HepG2 (cell line): ENCODE measurements around the gene NEDD8. TPM values are rescaled to one million over a fixed set of nuclear protein-coding genes. Genes with fewer than 3 reads are reported as not detected.

ENCODE experiments used
- ATF1 ChIP-seq: IDR thresholded peaks from 2 replicates; pipeline ENCODE4 v1.6.1; 2016; ENCODE audit warnings: mild to moderate bottlenecking, control low read depth
- CEBPG ChIP-seq: IDR thresholded peaks from 2 replicates; pipeline ENCODE4 v1.6.1; 2016
- ELF1 ChIP-seq: sonication (generic); formaldehyde crosslinking; IDR thresholded peaks from 2 replicates; pipeline ENCODE4 v1.4.0; 2020; ENCODE audit warnings: missing genetic modification reagents
- IKZF1 ChIP-seq: fragments of 450-650 bp; IDR thresholded peaks from 2 replicates; pipeline ENCODE4 v1.7.1; 2016
- IRX3 ChIP-seq: sonication (generic); formaldehyde crosslinking; IDR thresholded peaks from 2 replicates; pipeline ENCODE4 v1.8.1; 2023; ENCODE audit warnings: mild to moderate bottlenecking, low read depth, missing genetic modification reagents, borderline replicate concordance
- MTF1 ChIP-seq: sonication (generic); formaldehyde crosslinking; IDR thresholded peaks from 2 replicates; pipeline ENCODE4 v1.5.0; 2020; ENCODE audit warnings: missing genetic modification reagents
- MTF2 ChIP-seq: sonication (generic); formaldehyde crosslinking; IDR thresholded peaks from 2 replicates; pipeline ENCODE4 v1.5.0; 2020; ENCODE audit warnings: missing genetic modification reagents, borderline replicate concordance
- NR2C2 ChIP-seq: sonication (generic); formaldehyde crosslinking; IDR thresholded peaks from 2 replicates; pipeline ENCODE4 v1.4.0; 2020; ENCODE audit warnings: missing genetic modification reagents, mild to moderate bottlenecking, moderate library complexity, borderline replicate concordance
- POGZ ChIP-seq: sonication (generic); formaldehyde crosslinking; IDR thresholded peaks from 2 replicates; pipeline ENCODE4 v1.4.0; 2020; ENCODE audit warnings: mild to moderate bottlenecking, missing genetic modification reagents
- SMAD3 ChIP-seq: sonication (generic); formaldehyde crosslinking; IDR thresholded peaks from 2 replicates; pipeline ENCODE4 v1.4.0; 2020; ENCODE audit warnings: missing genetic modification reagents
- SNAPC5 ChIP-seq: sonication (generic); formaldehyde crosslinking; IDR thresholded peaks from 2 replicates; pipeline ENCODE4 v1.8.1; 2023; ENCODE audit warnings: mild to moderate bottlenecking, missing genetic modification reagents, borderline replicate concordance
- SUZ12 ChIP-seq: fragments of 150-350 bp; IDR thresholded peaks from 2 replicates; pipeline ENCODE4 v1.6.1; 2014; ENCODE audit warnings: low read depth, low read length
- TSC22D2 ChIP-seq: sonication (generic); formaldehyde crosslinking; IDR thresholded peaks from 2 replicates; pipeline ENCODE4 v1.5.1; 2020; ENCODE audit warnings: missing genetic modification reagents, mild to moderate bottlenecking, borderline replicate concordance
- ZC3H4 ChIP-seq: sonication (generic); formaldehyde crosslinking; IDR thresholded peaks from 2 replicates; pipeline ENCODE4 v1.4.0; 2020; ENCODE audit warnings: missing genetic modification reagents, borderline replicate concordance
- ZFP36 ChIP-seq: fragments of 150-350 bp; IDR thresholded peaks from 2 replicates; pipeline ENCODE4 v1.6.1; 2018; ENCODE audit warnings: borderline replicate concordance, low read length, low read depth; ENCODE audit not compliant: partially characterized antibody
- ZFP90 ChIP-seq: sonication (generic); formaldehyde crosslinking; IDR thresholded peaks from 2 replicates; pipeline ENCODE4 v1.8.0; 2022; ENCODE audit warnings: missing genetic modification reagents, mild to moderate bottlenecking, inconsistent platforms, borderline replicate concordance
- ZNF430 ChIP-seq: sonication (generic); formaldehyde crosslinking; IDR thresholded peaks from 2 replicates; pipeline ENCODE4 v1.9.0; 2021; ENCODE audit warnings: mild to moderate bottlenecking, missing genetic modification reagents
- ZNF567 ChIP-seq: sonication (generic); formaldehyde crosslinking; IDR thresholded peaks from 2 replicates; pipeline ENCODE4 v1.8.1; 2023; ENCODE audit warnings: mild to moderate bottlenecking, missing genetic modification reagents, borderline replicate concordance
- ZNF788 ChIP-seq: sonication (generic); formaldehyde crosslinking; IDR thresholded peaks from 2 replicates; pipeline ENCODE4 v1.5.0; 2020; ENCODE audit warnings: mild to moderate bottlenecking, missing genetic modification reagents, borderline replicate concordance
- ZNF841 ChIP-seq: sonication (generic); formaldehyde crosslinking; IDR thresholded peaks from 2 replicates; pipeline ENCODE4 v1.8.1; 2023; ENCODE audit warnings: missing genetic modification reagents, borderline replicate concordance
- ZNF878 ChIP-seq: sonication (generic); formaldehyde crosslinking; IDR thresholded peaks from 2 replicates; pipeline ENCODE4 v1.8.1; 2023; ENCODE audit warnings: mild to moderate bottlenecking, missing genetic modification reagents, moderate library complexity
- polyA plus RNA-seq, 8 experiments: library from polyadenylated mRNA; depleted of rRNA in 3 of 8; stranded (reverse) in 7 of 8; unstranded in 1 of 8; fragments of >200 nt; fragmentation: Illumina TruSeq in 4 of 8; extraction: Trizol in 4 of 8; gene quantifications; 2 replicates each; pipeline versions ENCODE4 v1.2.1 to v1.2.3, GENCODE V29; 2011 to 2016; ENCODE audit warnings: low read depth in 4 of 8, missing spikeins in 1 of 8, mixed read lengths in 1 of 8; ENCODE audit not compliant: insufficient read depth in 1 of 8
- total RNA-seq, 5 experiments: library from RNA; depleted of rRNA; stranded (reverse); fragments of >200 nt; fragmentation: Illumina TruSeq; extraction: Trizol; gene quantifications; 2 replicates each; pipeline ENCODE4 v1.2.3, GENCODE V29; 2016; ENCODE audit warnings: low read depth in 1 of 5
- TF ChIP-seq, protein P1 (sequence below): conservative IDR thresholded peaks from 2 replicates; pipeline ENCODE4 v1.6.1; 2018; ENCODE audit warnings: missing genetic modification reagents
- TF ChIP-seq, protein P2 (sequence below): sonication (generic); formaldehyde crosslinking; IDR thresholded peaks from 2 replicates; pipeline ENCODE4 v1.8.0; 2022; ENCODE audit warnings: mild to moderate bottlenecking, missing genetic modification reagents, borderline replicate concordance
- TF ChIP-seq, protein P3 (sequence below): sonication (generic); formaldehyde crosslinking; IDR thresholded peaks from 2 replicates; pipeline ENCODE4 v1.4.0; 2020; ENCODE audit warnings: missing genetic modification reagents
- TF ChIP-seq, protein P4 (sequence below): sonication (generic); formaldehyde crosslinking; IDR thresholded peaks from 2 replicates; pipeline ENCODE4 v1.4.0; 2020; ENCODE audit warnings: missing genetic modification reagents, low read depth, mild to moderate bottlenecking, borderline replicate concordance

NEDD8 gene
- total and polyA plus RNA-seq, 2 of the 13 experiments (the other 11 are each of a cell fraction or from before 2014, with no cell fraction given) = 535 to 713 TPM

GRCh38 chr14:24215495-24216344, 16.4 kb downstream of the NEDD8 start, which contains the start of gene MDP1 (continued):
- TF ChIP-seq, protein P1, sequence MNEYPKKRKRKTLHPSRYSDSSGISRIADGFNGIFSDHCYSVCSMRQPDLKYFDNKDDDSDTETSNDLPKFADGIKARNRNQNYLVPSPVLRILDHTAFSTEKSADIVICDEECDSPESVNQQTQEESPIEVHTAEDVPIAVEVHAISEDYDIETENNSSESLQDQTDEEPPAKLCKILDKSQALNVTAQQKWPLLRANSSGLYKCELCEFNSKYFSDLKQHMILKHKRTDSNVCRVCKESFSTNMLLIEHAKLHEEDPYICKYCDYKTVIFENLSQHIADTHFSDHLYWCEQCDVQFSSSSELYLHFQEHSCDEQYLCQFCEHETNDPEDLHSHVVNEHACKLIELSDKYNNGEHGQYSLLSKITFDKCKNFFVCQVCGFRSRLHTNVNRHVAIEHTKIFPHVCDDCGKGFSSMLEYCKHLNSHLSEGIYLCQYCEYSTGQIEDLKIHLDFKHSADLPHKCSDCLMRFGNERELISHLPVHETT (CRISPR knock-in tag) = peak; percentile 92
- peak; percentile 98 for TF ChIP-seq POGZ (CRISPR knock-in tag)
- no peak for TF ChIP-seq ATF1 (CRISPR knock-in tag)
- peak; percentile 84; the same call in 1 of the 2 replicates for TF ChIP-seq MTF1 (CRISPR knock-in tag)
- no peak for TF ChIP-seq ZFP36
- TF ChIP-seq ZNF878 (CRISPR knock-in tag) = no peak
- TF ChIP-seq ZNF841 (CRISPR knock-in tag) = no peak; the same call in 1 of the 2 replicates
- peak; percentile 100 for TF ChIP-seq SMAD3 (CRISPR knock-in tag)
- TF ChIP-seq, protein P2, sequence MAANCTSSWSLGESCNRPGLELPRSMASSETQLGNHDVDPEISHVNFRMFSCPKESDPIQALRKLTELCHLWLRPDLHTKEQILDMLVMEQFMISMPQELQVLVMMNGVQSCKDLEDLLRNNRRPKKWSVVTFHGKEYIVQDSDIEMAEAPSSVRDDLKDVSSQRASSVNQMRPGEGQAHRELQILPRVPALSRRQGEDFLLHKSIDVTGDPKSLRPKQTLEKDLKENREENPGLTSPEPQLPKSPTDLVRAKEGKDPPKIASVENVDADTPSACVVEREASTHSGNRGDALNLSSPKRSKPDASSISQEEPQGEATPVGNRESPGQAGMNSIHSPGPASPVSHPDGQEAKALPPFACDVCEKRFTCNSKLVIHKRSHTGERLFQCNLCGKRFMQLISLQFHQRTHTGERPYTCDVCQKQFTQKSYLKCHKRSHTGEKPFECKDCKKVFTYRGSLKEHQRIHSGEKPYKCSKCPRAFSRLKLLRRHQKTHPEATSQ (CRISPR knock-in tag) = peak; percentile 98
- TF ChIP-seq MTF2 = 0 out of 2 replicates have a peak, but pooled peaks have one; percentile 82
- TF ChIP-seq ELF1 = peak; percentile 92
- TF ChIP-seq SNAPC5 (CRISPR knock-in tag) = peak; percentile 96; the same call in 1 of the 2 replicates
- TF ChIP-seq, protein P3, sequence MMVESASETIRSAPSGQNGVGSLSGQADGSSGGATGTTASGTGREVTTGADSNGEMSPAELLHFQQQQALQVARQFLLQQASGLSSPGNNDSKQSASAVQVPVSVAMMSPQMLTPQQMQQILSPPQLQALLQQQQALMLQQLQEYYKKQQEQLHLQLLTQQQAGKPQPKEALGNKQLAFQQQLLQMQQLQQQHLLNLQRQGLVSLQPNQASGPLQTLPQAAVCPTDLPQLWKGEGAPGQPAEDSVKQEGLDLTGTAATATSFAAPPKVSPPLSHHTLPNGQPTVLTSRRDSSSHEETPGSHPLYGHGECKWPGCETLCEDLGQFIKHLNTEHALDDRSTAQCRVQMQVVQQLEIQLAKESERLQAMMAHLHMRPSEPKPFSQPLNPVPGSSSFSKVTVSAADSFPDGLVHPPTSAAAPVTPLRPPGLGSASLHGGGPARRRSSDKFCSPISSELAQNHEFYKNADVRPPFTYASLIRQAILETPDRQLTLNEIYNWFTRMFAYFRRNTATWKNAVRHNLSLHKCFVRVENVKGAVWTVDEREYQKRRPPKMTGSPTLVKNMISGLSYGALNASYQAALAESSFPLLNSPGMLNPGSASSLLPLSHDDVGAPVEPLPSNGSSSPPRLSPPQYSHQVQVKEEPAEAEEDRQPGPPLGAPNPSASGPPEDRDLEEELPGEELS (CRISPR knock-in tag) = peak; percentile 90
- peak; percentile 93 for TF ChIP-seq IRX3 (CRISPR knock-in tag)
- TF ChIP-seq, protein P4, sequence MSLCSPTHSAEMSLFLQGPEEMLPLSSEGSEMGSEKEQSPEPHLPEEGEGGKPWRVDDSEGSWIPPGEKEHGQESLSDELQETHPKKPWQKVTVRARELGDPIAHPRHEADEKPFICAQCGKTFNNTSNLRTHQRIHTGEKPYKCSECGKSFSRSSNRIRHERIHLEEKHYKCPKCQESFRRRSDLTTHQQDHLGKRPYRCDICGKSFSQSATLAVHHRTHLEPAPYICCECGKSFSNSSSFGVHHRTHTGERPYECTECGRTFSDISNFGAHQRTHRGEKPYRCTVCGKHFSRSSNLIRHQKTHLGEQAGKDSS (CRISPR knock-in tag) = peak; percentile 99
- peak; percentile 99; the same call in 1 of the 2 replicates for TF ChIP-seq ZNF788 (CRISPR knock-in tag)
- TF ChIP-seq NR2C2 (CRISPR knock-in tag) = peak; percentile 93
- TF ChIP-seq SUZ12 = no peak
- peak; percentile 91 for TF ChIP-seq TSC22D2 (CRISPR knock-in tag)
- peak; percentile 98 for TF ChIP-seq CEBPG (CRISPR knock-in tag)
- peak; percentile 96 for TF ChIP-seq ZC3H4 (CRISPR knock-in tag)
- TF ChIP-seq ZNF567 (CRISPR knock-in tag) = peak; percentile 100
- no peak for TF ChIP-seq IKZF1
- TF ChIP-seq ZFP90 (CRISPR knock-in tag) = peak; percentile 99
- peak; percentile 98 for TF ChIP-seq ZNF430 (CRISPR knock-in tag)
